Ishikawa (cell line): ENCODE data around the gene SAMD1.

Experiments
- CEBPB ChIP-seq: IDR thresholded peaks from 2 replicates; pipeline ENCODE4 v1.6.1; 2012
- CREB1 ChIP-seq: IDR thresholded peaks from 2 replicates; pipeline ENCODE4 v1.6.1; 2012; ENCODE audit warnings: low read depth
- EGR1 ChIP-seq: IDR thresholded peaks from 2 replicates; pipeline ENCODE4 v1.6.1; 2012
- EP300 ChIP-seq: IDR thresholded peaks from 2 replicates; pipeline ENCODE4 v1.6.1; 2012; ENCODE audit warnings: borderline replicate concordance
- FOXM1 ChIP-seq: IDR thresholded peaks from 2 replicates; pipeline ENCODE4 v1.6.1; 2012; ENCODE audit warnings: low read depth, borderline replicate concordance
- MAX ChIP-seq: IDR thresholded peaks from 2 replicates; pipeline ENCODE4 v1.6.1; 2012
- NFIC ChIP-seq: IDR thresholded peaks from 2 replicates; pipeline ENCODE4 v1.6.1; 2012
- RAD21 ChIP-seq: IDR thresholded peaks from 2 replicates; pipeline ENCODE4 v1.6.1; 2012; ENCODE audit warnings: low read depth
- REST ChIP-seq: IDR thresholded peaks from 2 replicates; pipeline ENCODE4 v1.6.1; 2012; ENCODE audit warnings: low read depth, mild to moderate bottlenecking
- TAF1 ChIP-seq: IDR thresholded peaks from 2 replicates; pipeline ENCODE4 v1.6.1; 2012; ENCODE audit warnings: low read depth, mild to moderate bottlenecking
- TCF12 ChIP-seq: IDR thresholded peaks from 2 replicates; pipeline ENCODE4 v1.6.1; 2012; ENCODE audit warnings: low read depth
- TEAD4 ChIP-seq: IDR thresholded peaks from 2 replicates; pipeline ENCODE4 v1.6.1; 2012
- USF1 ChIP-seq: IDR thresholded peaks from 2 replicates; pipeline ENCODE4 v1.6.1; 2012
- YY1 ChIP-seq: IDR thresholded peaks from 2 replicates; pipeline ENCODE4 v1.6.1; 2012; ENCODE audit warnings: low read depth
- ZBTB7A ChIP-seq: IDR thresholded peaks from 2 replicates; pipeline ENCODE4 v1.6.1; 2012; ENCODE audit warnings: low read depth

SAMD1 gene

GRCh38 chr19:14135985-14136508 lies 45.5 kb upstream of the SAMD1 start:
- TF ChIP-seq FOXM1 (no peak), TEAD4 (no peak), EGR1 (no peak), YY1 (0 out of 2 replicates have a peak, but pooled peaks have one; percentile 34), REST (no peak)

GRCh38 chr19:14135355-14135754 lies 44.8 kb upstream of the SAMD1 start:
- no peak for TF ChIP-seq TCF12

GRCh38 chr19:14127929-14128509 lies 37.5 kb upstream of the SAMD1 start:
- TF ChIP-seq CREB1 (no peak), USF1 (no peak), EP300 (no peak), EGR1 (no peak), NFIC (no peak), YY1 (no peak), TEAD4 (no peak), REST (no peak), ZBTB7A (no peak), TCF12 (no peak), FOXM1 (no peak), CEBPB (no peak), TAF1 (no peak), RAD21 (no peak)

GRCh38 chr19:14127176-14127575 lies 36.6 kb upstream of the SAMD1 start:
- TF ChIP-seq TAF1 (no peak), NFIC (no peak), CEBPB (no peak)

GRCh38 chr19:14122924-14123323 lies 32.4 kb upstream of the SAMD1 start:
- TF ChIP-seq CREB1 = no peak
- no peak for TF ChIP-seq CEBPB
- TF ChIP-seq REST = no peak
- TF ChIP-seq USF1 = no peak
- no peak for TF ChIP-seq MAX
- TF ChIP-seq EP300 = no peak
- no peak for TF ChIP-seq YY1
- TF ChIP-seq RAD21 = no peak
- no peak for TF ChIP-seq FOXM1
- TF ChIP-seq EGR1 = no peak
- TF ChIP-seq NFIC = no peak
- TF ChIP-seq TCF12 = no peak
- TF ChIP-seq TAF1 = no peak
- TF ChIP-seq TEAD4 = no peak
- TF ChIP-seq ZBTB7A = no peak

- TF ChIP-seq TEAD4 = no peak
- no peak for TF ChIP-seq EP300
- no peak for TF ChIP-seq NFIC
- TF ChIP-seq RAD21 = no peak
- TF ChIP-seq USF1 = no peak
- no peak for TF ChIP-seq ZBTB7A
- no peak for TF ChIP-seq CEBPB
- no peak for TF ChIP-seq REST
- TF ChIP-seq FOXM1 = no peak
- TF ChIP-seq TCF12 = no peak
- no peak for TF ChIP-seq MAX
- no peak for TF ChIP-seq EGR1
- no peak for TF ChIP-seq TAF1
- TF ChIP-seq YY1 = no peak
- TF ChIP-seq CREB1 = no peak
Observed at GRCh38 chr19:14120497-14120780, 29.9 kb upstream of the SAMD1 start.
